NCI-H1694 (cell line): ENCODE results near the gene GSG1L.
"Not testable (repeated sequence)": the region's sequence is repeated elsewhere in the genome, so short reads cannot be mapped to it uniquely, and the experiment has no call there.

Source experiments
- DNase-seq: peaks from one replicate; lab custom pipeline; 2025; lab: John Stamatoyannopoulos, UW

Gene GSG1L

GRCh38 chr16:27950206-27950887, 113.2 kb downstream of the GSG1L start:
- DNase-seq, result no peak

GRCh38 chr16:27947696-27948095, 115.8 kb downstream of the GSG1L start:
- DNase-seq, result no peak

- DNase-seq, result peak; percentile 90
These were observed 118.1 kb downstream of the GSG1L start for GRCh38 chr16:27945233-27945973.

GRCh38 chr16:27943766-27944165, 119.7 kb downstream of the GSG1L start:
- DNase-seq, result no peak

- DNase-seq, result not testable (repeated sequence)
These were observed 121.4 kb downstream of the GSG1L start for GRCh38 chr16:27942071-27942470.

GRCh38 chr16:27935076-27935475, 128.4 kb downstream of the GSG1L start:
- DNase-seq, result no peak

- no peak for DNase-seq
These were observed 130.9 kb downstream of the GSG1L start for GRCh38 chr16:27932542-27933135.

GRCh38 chr16:27929818-27930217, 133.7 kb downstream of the GSG1L start:
- no peak for DNase-seq

- DNase-seq, result no peak
These were observed 135.0 kb downstream of the GSG1L start for GRCh38 chr16:27928542-27928941.

GRCh38 chr16:27927266-27927901, 136.1 kb downstream of the GSG1L start:
- no peak for DNase-seq

- DNase-seq, result peak; percentile 58
These were observed 137.9 kb downstream of the GSG1L start for GRCh38 chr16:27925612-27926011.

- no peak for DNase-seq
These were observed 138.9 kb downstream of the GSG1L start for GRCh38 chr16:27924411-27925118.

- DNase-seq, result no peak
These were observed 139.8 kb downstream of the GSG1L start for GRCh38 chr16:27923751-27924150.

GRCh38 chr16:27922433-27922832, 141.1 kb downstream of the GSG1L start:
- no peak for DNase-seq

GRCh38 chr16:27921134-27921533, 142.4 kb downstream of the GSG1L start:
- no peak for DNase-seq

GRCh38 chr16:27920391-27920891, 143.1 kb downstream of the GSG1L start:
- DNase-seq, result peak; percentile 88

GRCh38 chr16:27918755-27919154, 144.8 kb downstream of the GSG1L start:
- no peak for DNase-seq

GRCh38 chr16:27917949-27918348, 145.6 kb downstream of the GSG1L start:
- no peak for DNase-seq

GRCh38 chr16:27911486-27911885, 152.0 kb downstream of the GSG1L start:
- DNase-seq, result no peak

GRCh38 chr16:27907457-27907972, 156.0 kb downstream of the GSG1L start:
- DNase-seq, result no peak

- DNase-seq, result no peak
These were observed 156.6 kb downstream of the GSG1L start for GRCh38 chr16:27906883-27907282.
